Esophagus mucosa (tissue), 1 donor: ENCODE data around the gene C1orf74. TPM values are rescaled to one million over a fixed set of nuclear protein-coding genes. Genes with fewer than 3 reads are reported as not detected.
"Not testable (repeated sequence)": the region's sequence is repeated elsewhere in the genome, so short reads cannot be mapped to it uniquely, and the experiment has no call there.

Experiments used
- ATAC-seq: fragments of 200-7000 bp; cut with Tn5 transposase; one replicate; pipeline ENCODE4 v1.9.1; 2020
- total RNA-seq: library from RNA; stranded (reverse); gene quantifications from one replicate; pipeline ENCODE4 v1.2.4, GENCODE V29; 2023
- donor health status: DM: yes; HTN: yes; CAD: no.

C1orf74 gene
- total RNA-seq, 1 donor from 2014 or later, result 6.3 TPM

- peak; percentile 36 for ATAC-seq
Measured at GRCh38 chr1:209805341-209805781, 21.0 kb upstream of the C1orf74 start.

GRCh38 chr1:209803568-209803967, 19.2 kb upstream of the C1orf74 start:
- ATAC-seq, result no peak

DNA sequence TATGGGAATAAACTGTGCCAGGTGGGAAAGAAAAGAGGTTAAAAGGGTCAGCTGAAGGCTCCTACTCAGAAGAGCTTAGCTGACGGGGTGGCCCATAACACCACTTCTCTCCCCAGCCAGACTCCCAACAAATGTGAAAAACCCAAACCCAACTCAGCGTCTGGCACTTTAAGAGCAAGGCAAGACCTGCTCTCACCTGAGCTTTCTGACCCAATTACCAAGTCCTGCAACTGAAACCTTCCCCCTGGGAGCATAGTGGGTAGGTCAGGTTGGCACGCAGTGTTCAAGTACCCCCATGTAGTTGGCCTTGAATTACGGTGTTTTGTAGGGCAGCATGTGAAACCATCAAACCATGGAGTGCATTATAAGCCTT, 18.4 kb upstream of the C1orf74 start:
- no peak for ATAC-seq

- ATAC-seq, result no peak
Measured at GRCh38 chr1:209802117-209802779, 17.9 kb upstream of the C1orf74 start.

DNA sequence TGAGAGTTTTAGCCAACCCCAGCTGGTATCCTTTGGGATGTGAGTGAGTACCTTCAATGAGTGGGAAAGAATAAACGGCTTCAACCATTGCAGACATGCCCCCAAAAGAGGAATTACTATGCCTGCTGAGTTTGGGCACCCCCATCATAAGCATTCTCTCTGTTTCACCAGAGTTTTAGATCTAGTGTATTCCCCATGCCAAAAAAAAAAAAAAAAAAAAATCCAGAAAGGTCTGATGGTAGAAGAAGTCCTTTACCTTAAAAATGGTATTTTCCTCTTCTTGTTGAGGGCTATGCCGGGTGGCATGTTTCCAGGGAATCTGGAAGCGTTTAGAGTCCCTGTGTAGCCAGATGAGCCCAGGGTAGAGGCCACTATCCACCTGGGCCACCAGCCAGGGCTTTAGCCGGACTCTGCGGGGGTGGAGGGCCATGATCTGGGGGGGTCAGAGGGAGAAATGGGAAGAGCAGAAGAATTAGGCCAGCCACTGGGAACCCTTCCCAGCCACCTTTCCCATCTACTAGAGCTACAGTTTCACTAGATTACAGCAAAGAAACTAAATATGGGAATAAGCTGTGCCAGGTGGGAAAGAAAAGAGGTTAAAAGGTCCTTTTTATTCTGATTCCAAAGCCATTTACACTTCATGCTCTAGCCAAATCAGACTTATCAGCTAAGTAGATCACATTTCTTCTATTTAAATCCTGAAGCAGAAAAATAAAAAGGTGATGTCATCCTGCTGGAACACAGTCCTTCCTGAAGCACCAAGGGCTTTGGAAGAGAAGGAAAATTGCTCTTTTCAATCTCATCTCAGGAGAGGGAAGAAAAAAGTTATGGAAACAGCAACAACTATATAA, 16.9 kb upstream of the C1orf74 start:
- no peak for ATAC-seq

GRCh38 chr1:209797978-209798639, 13.8 kb upstream of the C1orf74 start:
- peak; percentile 56 for ATAC-seq

GRCh38 chr1:209793711-209794110, 9.4 kb upstream of the C1orf74 start:
- ATAC-seq, result not testable (repeated sequence)

- peak; percentile 78 for ATAC-seq
Measured at GRCh38 chr1:209791920-209792319, 7.6 kb upstream of the C1orf74 start.

DNA sequence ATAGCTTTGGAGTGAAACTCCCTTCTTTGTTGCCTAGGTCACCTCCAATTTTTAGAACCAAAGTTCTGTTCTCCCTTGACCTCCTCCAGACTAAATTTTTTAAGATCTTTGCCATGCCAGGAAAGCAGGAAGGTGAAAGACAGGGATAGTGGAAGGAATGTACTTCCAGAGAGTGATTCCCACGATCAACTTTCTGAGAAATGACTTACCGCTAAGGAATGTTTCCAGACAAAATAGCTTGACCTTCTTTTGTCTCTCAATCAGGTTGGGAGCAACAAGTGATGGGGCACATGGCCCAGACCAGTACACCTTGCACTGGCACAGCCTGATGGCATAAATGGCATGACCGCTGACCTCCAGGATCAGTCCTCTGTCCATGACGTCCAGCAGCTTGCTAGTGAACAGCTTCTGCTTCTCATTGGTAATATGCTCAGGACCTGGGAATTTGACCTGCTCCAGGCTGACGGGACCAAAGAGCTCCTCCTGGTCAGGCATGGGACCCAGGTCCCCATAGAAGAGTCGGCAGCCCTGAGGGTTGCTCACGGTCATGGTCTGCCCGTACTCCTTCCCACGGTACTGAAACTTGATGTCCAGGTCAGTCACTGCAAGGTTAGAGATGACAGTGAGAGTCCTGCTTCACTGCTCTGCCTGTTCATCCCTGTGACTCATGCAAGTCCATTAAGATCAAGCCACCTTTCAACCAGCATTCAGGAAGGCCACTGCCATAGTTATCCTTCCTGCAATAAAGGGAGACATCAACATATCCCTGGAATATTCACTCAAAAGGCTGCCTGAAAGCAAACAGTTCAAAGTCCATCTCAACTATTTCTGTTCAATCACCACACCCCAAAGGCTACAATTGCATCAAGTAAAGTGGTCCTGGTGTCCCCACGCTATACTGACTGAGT, 6.2 kb upstream of the C1orf74 start:
- ATAC-seq, result no peak

- ATAC-seq, result no peak
Measured at GRCh38 chr1:209789245-209789644, 4.9 kb upstream of the C1orf74 start.

- ATAC-seq, result peak; percentile 40
Measured at GRCh38 chr1:209787551-209787950, 3.2 kb upstream of the C1orf74 start.

- no peak for ATAC-seq
Measured at GRCh38 chr1:209786146-209786545, 1.8 kb upstream of the C1orf74 start.

DNA sequence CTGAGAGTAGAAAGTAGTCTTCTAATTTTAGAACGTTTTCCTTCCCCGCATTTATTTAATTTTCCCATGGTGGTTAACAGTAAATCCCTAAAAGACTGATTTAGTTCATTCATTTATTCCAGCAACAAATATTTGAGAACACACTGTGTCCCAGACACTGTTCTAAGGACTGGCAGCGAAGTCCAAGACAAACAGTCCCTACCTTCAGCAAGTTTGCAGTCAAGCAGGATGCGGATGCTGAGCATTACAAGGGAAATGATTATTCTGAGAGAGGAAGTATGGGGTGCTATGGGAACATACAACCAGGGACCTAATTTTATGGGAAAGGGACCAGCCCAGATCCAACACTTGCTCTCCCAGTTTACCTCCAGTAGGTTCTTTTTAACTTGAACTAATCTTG, 1.2 kb upstream of the C1orf74 start:
- no peak for ATAC-seq

DNA sequence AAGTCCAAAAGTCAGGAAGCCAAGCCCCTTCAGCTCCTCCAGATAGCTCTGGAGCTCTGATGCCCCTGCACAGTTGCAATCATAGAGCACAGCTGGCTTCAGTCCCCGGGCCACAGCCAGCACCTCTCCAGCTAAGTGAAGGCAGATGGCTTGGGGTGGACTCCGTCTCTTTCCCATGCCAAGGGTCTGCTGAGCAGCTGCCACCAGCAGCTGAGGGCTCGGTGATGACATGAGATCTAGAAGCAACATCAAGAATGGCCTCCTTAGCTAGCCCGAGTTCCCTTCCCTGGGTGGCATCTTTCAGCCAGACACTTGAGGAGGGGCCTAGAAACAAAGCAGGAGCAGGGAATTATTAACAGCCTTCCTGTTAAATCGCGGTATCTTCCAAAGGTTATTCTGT, 973 bp downstream of the C1orf74 start:
- ATAC-seq, result no peak

- no peak for ATAC-seq
Measured at GRCh38 chr1:209780268-209780667, 4.1 kb downstream of the C1orf74 start.

- no peak for ATAC-seq
Measured at GRCh38 chr1:209778102-209778501, 6.3 kb downstream of the C1orf74 start.

DNA sequence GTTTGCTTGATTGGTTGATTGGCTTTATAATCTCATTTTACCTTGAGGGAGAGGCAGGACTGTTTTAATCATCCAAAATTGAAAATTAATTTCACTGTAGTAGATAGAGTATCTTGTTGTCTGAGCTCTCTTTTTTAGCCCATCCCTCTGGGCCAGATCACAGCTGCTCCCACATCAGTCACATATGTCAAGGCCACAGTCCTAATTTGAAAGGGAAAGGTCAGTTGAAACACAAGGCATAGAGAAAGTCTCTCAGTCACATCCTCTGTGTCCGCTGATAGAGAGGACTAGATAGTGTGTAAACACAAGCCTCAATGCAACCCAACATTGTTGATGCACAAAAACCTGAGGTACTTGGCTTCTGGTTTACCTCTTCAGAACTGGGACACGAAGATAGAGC, 6.8 kb downstream of the C1orf74 start:
- no peak for ATAC-seq

DNA sequence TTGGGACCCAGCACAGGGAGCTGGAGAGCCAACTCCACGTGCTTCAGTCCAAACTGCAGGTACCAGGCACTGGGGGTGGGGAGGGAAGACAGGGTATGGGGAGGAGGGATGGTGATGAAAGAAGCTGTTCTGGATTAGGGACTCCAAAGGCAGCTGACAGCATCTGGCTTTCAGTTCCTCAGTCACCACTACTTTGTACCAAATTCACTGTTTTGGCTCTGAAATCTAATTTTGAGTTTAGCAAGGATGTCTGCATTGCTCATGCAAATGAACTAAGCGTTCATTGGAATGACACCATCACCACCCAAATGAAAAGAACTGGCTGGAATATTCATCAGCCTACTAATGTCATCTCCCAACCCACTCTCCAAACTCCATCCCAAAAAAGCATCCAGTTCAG, 8.7 kb downstream of the C1orf74 start:
- no peak for ATAC-seq

DNA sequence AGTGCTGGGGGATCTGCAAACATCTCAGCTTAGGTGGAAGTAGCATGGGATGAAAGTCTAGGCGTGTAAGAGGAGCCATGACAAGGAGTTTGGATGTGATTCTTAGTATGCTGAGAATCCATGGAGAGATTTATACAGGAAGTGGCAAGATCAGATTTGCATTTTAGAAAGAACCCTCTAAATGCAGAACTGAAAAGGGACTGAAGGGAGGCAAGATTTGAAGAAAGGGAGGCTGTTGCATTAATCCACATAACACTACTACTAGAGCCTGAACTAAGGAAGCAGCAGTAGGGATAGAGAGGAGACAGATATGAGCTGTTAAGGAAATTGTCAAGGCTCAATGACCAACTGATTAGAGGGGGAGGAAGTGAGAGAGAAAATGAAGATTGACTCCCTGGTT, 9.8 kb downstream of the C1orf74 start:
- no peak for ATAC-seq

GRCh38 chr1:209772126-209772525, 12.2 kb downstream of the C1orf74 start:
- ATAC-seq, result no peak

DNA sequence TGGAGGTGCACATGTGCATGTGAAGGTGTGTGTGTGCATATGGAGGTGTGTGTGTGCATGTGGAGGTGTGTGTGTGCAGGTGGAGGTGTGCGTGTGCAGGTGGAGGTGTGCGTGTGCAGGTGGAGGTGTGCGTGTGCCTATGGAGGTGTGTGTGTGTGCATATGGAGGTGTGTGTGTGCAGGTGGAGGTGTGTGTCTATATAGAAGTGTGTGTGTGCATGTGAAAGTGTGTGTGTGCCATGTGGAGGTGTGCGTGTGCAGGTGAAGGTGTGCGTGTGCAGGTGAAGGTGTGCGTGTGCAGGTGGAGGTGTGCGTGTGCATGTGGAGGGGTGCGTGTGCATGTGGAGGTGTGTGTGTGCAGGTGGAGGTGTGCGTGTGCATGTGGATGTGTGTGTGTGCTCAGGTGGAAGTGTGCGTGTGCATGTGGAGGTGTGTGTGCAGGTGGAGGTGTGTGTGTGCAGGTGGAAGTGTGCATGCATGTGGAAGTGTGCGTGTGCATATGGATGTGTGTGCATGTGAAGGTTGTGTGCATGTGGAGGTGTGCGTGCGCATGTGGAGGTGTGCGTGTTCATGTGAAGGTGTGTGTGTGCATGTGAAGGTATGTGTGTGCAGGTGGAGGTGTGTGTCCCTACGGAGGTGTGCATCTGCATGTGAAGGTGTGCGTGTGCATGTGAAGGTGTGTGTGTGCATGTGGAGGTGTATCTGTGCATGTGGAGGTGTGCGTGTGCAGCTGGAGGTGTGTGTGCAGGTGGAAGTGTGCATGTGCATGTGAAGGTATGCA, 13.5 kb downstream of the C1orf74 start:
- no peak for ATAC-seq

- ATAC-seq, result no peak
Measured at GRCh38 chr1:209769971-209770370, 14.4 kb downstream of the C1orf74 start.
